HUES6 (cell line): ENCODE results near the gene CPHXL.

Experiments used
- H3K27ac ChIP-seq: 2 replicates; pipeline ENCODE4 v1.7.0; 2013; ENCODE audit warnings: low read depth, mild to moderate bottlenecking, low read length, inconsistent platforms
- H3K27me3 ChIP-seq: 2 replicates; pipeline ENCODE4 v1.6.1; 2013; ENCODE audit warnings: low read length; ENCODE audit not compliant: control insufficient read depth, insufficient read depth
- H3K36me3 ChIP-seq: 2 replicates; pipeline ENCODE4 v1.6.1; 2013; ENCODE audit warnings: low read length; ENCODE audit not compliant: control insufficient read depth, insufficient read depth
- H3K4me1 ChIP-seq: 2 replicates; pipeline ENCODE4 v1.6.1; 2013; ENCODE audit warnings: low read length; ENCODE audit not compliant: control insufficient read depth, insufficient read depth
- H3K4me3 ChIP-seq: 2 replicates; pipeline ENCODE4 v1.5.1; 2013; ENCODE audit warnings: low read depth, low read length
- H3K9ac ChIP-seq: one replicate; pipeline ENCODE4 v1.6.1; 2013; ENCODE audit warnings: mild to moderate bottlenecking, low read length
- H3K9me3 ChIP-seq: 2 replicates; pipeline ENCODE4 v1.6.1; 2013; ENCODE audit warnings: low read depth, low read length; ENCODE audit not compliant: control insufficient read depth, insufficient read depth

CPHXL gene

GRCh38 chr16:75702242-75702641, 24.0 kb downstream of the CPHXL start:
- no peak overlapping the region for H3K9ac ChIP-seq
- no peak overlapping the region for H3K4me3 ChIP-seq
- no peaks in the 10 kb centered on the region for H3K4me1 ChIP-seq
- H3K27ac ChIP-seq = no peak overlapping the region
- no peaks in the 10 kb centered on the region for H3K27me3 ChIP-seq
- no peaks in the 10 kb centered on the region for H3K36me3 ChIP-seq
- peaks cover 7% of the 10 kb centered on the region; the same call in 1 of the 2 replicates for H3K9me3 ChIP-seq

- no peaks in the 10 kb centered on the region for H3K4me1 ChIP-seq
- H3K36me3 ChIP-seq = no peaks in the 10 kb centered on the region
- no peaks in the 10 kb centered on the region for H3K27me3 ChIP-seq
- H3K9ac ChIP-seq = no peak within 1 kb of the TSS
- no peak within 1 kb of the TSS for H3K27ac ChIP-seq
- H3K9me3 ChIP-seq = peaks cover 2% of the 10 kb centered on the region; the same call in 1 of the 2 replicates
- no peak within 1 kb of the TSS for H3K4me3 ChIP-seq
Observed at GRCh38 chr16:75701361-75701760, 24.9 kb downstream of the CPHXL start, which contains the start of gene DUXB. Gene DUXB (minus strand): TSS chr16:75701461. CDS start chr16:75701418, 43 bp downstream.

GRCh38 chr16:75697571-75697970, 28.7 kb downstream of the CPHXL start:
- H3K4me3 ChIP-seq = no peak overlapping the region

GRCh38 chr16:75695708-75696107, 30.6 kb downstream of the CPHXL start:
- no peak overlapping the region for H3K9ac ChIP-seq
- no peaks in the 10 kb centered on the region for H3K27me3 ChIP-seq

More at GRCh38 chr16:75697571-75697970, 28.7 kb downstream of the CPHXL start:
- H3K27me3 ChIP-seq = no peaks in the 10 kb centered on the region
- no peaks in the 10 kb centered on the region for H3K9me3 ChIP-seq
- H3K4me1 ChIP-seq = no peaks in the 10 kb centered on the region
- H3K36me3 ChIP-seq = no peaks in the 10 kb centered on the region
- H3K27ac ChIP-seq = no peak overlapping the region
- no peak overlapping the region for H3K9ac ChIP-seq

GRCh38 chr16:75687361-75687760, 38.9 kb downstream of the CPHXL start:
- Histone ChIP-seq H3K4me1 (no peaks in the 10 kb centered on the region), H3K36me3 (no peaks in the 10 kb centered on the region)

More at GRCh38 chr16:75695708-75696107, 30.6 kb downstream of the CPHXL start:
- Histone ChIP-seq H3K36me3 (no peaks in the 10 kb centered on the region), H3K4me1 (no peaks in the 10 kb centered on the region), H3K4me3 (no peak overlapping the region), H3K27ac (no peak overlapping the region), H3K9me3 (no peaks in the 10 kb centered on the region)

GRCh38 chr16:75682308-75682707, 44.0 kb downstream of the CPHXL start:
- Histone ChIP-seq H3K4me3 (no peak overlapping the region), H3K27ac (no peak overlapping the region), H3K27me3 (no peaks in the 10 kb centered on the region), H3K4me1 (no peaks in the 10 kb centered on the region), H3K9me3 (peaks cover 41% of the 10 kb centered on the region), H3K36me3 (no peaks in the 10 kb centered on the region), H3K9ac (no peak overlapping the region)

More at GRCh38 chr16:75687361-75687760, 38.9 kb downstream of the CPHXL start:
- H3K9me3 ChIP-seq = peaks cover 44% of the 10 kb centered on the region
- H3K9ac ChIP-seq = no peak overlapping the region
- H3K27ac ChIP-seq = no peak overlapping the region
- no peak overlapping the region for H3K4me3 ChIP-seq
- H3K27me3 ChIP-seq = no peaks in the 10 kb centered on the region

GRCh38 chr16:75679366-75679765, 46.9 kb downstream of the CPHXL start:
- Histone ChIP-seq H3K9ac (no peak overlapping the region), H3K4me3 (no peak overlapping the region), H3K4me1 (no peaks in the 10 kb centered on the region), H3K9me3 (peaks cover 23% of the 10 kb centered on the region), H3K27me3 (no peaks in the 10 kb centered on the region), H3K27ac (no peak overlapping the region), H3K36me3 (no peaks in the 10 kb centered on the region)

- no peaks in the 10 kb centered on the region for H3K36me3 ChIP-seq
- no peak within 1 kb of the TSS for H3K27ac ChIP-seq
- H3K4me1 ChIP-seq = no peaks in the 10 kb centered on the region
- H3K4me3 ChIP-seq = no peak within 1 kb of the TSS
- H3K9me3 ChIP-seq = 0 out of 2 replicates have a peak, but pooled peaks cover under 1% of the 10 kb centered on the region
- H3K9ac ChIP-seq = no peak within 1 kb of the TSS
- H3K27me3 ChIP-seq = no peaks in the 10 kb centered on the region
Observed at GRCh38 chr16:75676909-75677308, 49.4 kb downstream of the CPHXL start, which contains the start of gene CPHXL2. Gene CPHXL2 (minus strand): TSS chr16:75677009. CDS start chr16:75676999, 10 bp downstream.

- H3K4me3 ChIP-seq = no peak overlapping the region
- no peaks in the 10 kb centered on the region for H3K27me3 ChIP-seq
- no peaks in the 10 kb centered on the region for H3K4me1 ChIP-seq
- H3K36me3 ChIP-seq = no peaks in the 10 kb centered on the region
- no peak overlapping the region for H3K27ac ChIP-seq
- H3K9me3 ChIP-seq = no peaks in the 10 kb centered on the region
- H3K9ac ChIP-seq = no peak overlapping the region
Observed at GRCh38 chr16:75667503-75667902, 58.8 kb downstream of the CPHXL start.
